GM12878 (cell line): ENCODE measurements around the gene CCDC137. TPM values are rescaled to one million over a fixed set of nuclear protein-coding genes. Genes with fewer than 3 reads are reported as not detected.

Experiments used
- ASH2L ChIP-seq: fragments of 300-600, 200-600 bp; sonication (generic); IDR thresholded peaks from 2 replicates; pipeline ENCODE4 v1.6.1; 2017; ENCODE audit warnings: low read depth, mild to moderate bottlenecking, borderline replicate concordance
- BRCA1 ChIP-seq: IDR thresholded peaks from 2 replicates; pipeline ENCODE4 v1.6.1; 2011; ENCODE audit warnings: low read depth, low read length, improper control_type of control experiment
- CHD1 ChIP-seq: IDR thresholded peaks from 2 replicates; pipeline ENCODE4 v1.6.1; 2012; ENCODE audit warnings: low read depth, low read length, improper control_type of control experiment
- EGR1 ChIP-seq, 2 experiments: IDR thresholded peaks; 1 replicate in 1 of 2; 2 replicates in 1 of 2; pipeline ENCODE4 v1.6.1; 2011 to 2012; ENCODE audit warnings: low read depth in 2 of 2, low read length in 2 of 2, borderline replicate concordance in 1 of 2, mild to moderate bottlenecking in 1 of 2, moderate library complexity in 1 of 2
- FOXM1 ChIP-seq: IDR thresholded peaks from 2 replicates; pipeline ENCODE4 v1.6.1; 2012; ENCODE audit warnings: low read depth, mild to moderate bottlenecking, inconsistent platforms, low read length, moderate library complexity
- GABPA ChIP-seq: IDR thresholded peaks from 2 replicates; pipeline ENCODE4 v1.6.1; 2014; ENCODE audit warnings: antibody characterized with exemption, low read depth, mild to moderate bottlenecking, inconsistent platforms
- JUND ChIP-seq: IDR thresholded peaks from 2 replicates; pipeline ENCODE4 v1.6.1; 2012; ENCODE audit warnings: low read depth, mild to moderate bottlenecking, low read length, improper control_type of control experiment, moderate library complexity
- MEF2A ChIP-seq: IDR thresholded peaks from 2 replicates; pipeline ENCODE4 v1.6.1; 2011; ENCODE audit warnings: low read depth, mild to moderate bottlenecking, low read length, moderate library complexity; ENCODE audit not compliant: insufficient read depth
- MEF2B ChIP-seq: fragments of 450-650 bp; IDR thresholded peaks from 2 replicates; pipeline ENCODE4 v1.6.1; 2018; ENCODE audit warnings: mild to moderate bottlenecking, moderate library complexity; ENCODE audit not compliant: partially characterized antibody, poor library complexity, severe bottlenecking
- MYC ChIP-seq: IDR thresholded peaks from 2 replicates; pipeline ENCODE4 v1.6.1; 2011; ENCODE audit warnings: mild to moderate bottlenecking, low read length, moderate library complexity, inconsistent platforms; ENCODE audit not compliant: insufficient read depth, insufficient replicate concordance, insufficient read length, severe bottlenecking
- PML ChIP-seq: IDR thresholded peaks from 2 replicates; pipeline ENCODE4 v1.6.1; 2012; ENCODE audit warnings: low read length, inconsistent platforms
- POU2F2 ChIP-seq: IDR thresholded peaks from 3 replicates; pipeline ENCODE4 v1.6.1; 2011; ENCODE audit warnings: low read depth, mild to moderate bottlenecking, low read length, borderline replicate concordance
- RFX5 ChIP-seq: IDR thresholded peaks from 2 replicates; pipeline ENCODE4 v1.6.1; 2011; ENCODE audit warnings: low read depth, low read length, improper control_type of control experiment
- SMAD1 ChIP-seq: fragments of 450-650 bp; IDR thresholded peaks from 2 replicates; pipeline ENCODE4 v1.6.1; 2018; ENCODE audit warnings: mild to moderate bottlenecking, low read depth; ENCODE audit not compliant: partially characterized antibody
- SREBF2 ChIP-seq: IDR thresholded peaks from 2 replicates; pipeline ENCODE4 v1.6.1; 2012; ENCODE audit warnings: mild to moderate bottlenecking, low read length
- STAT3 ChIP-seq: IDR thresholded peaks from 2 replicates; pipeline ENCODE4 v1.6.1; 2011; ENCODE audit warnings: low read depth, low read length, improper control_type of control experiment
- TARDBP ChIP-seq: IDR thresholded peaks from 2 replicates; pipeline ENCODE4 v1.6.1; 2016; ENCODE audit warnings: borderline replicate concordance
- ZNF207 ChIP-seq: fragments of 450-650 bp; IDR thresholded peaks from 2 replicates; pipeline ENCODE4 v1.6.1; 2014; ENCODE audit warnings: antibody characterized with exemption, mild to moderate bottlenecking, borderline replicate concordance
- polyA plus RNA-seq, 11 experiments: library from polyadenylated mRNA; depleted of rRNA in 4 of 11; unstranded in 6 of 11; stranded (reverse) in 5 of 11; fragments of >200 nt; fragmentation: Nextera tagmentation in 4 of 11; fragmentation: Illumina TruSeq in 1 of 11; extraction: Ambion mirVana in 4 of 11; extraction: Trizol in 1 of 11; gene quantifications; 1 replicate in 1 of 11; 2 replicates in 10 of 11; pipeline versions ENCODE4 v1.2.1 to v1.2.3, GENCODE V29; 2011 to 2016; ENCODE audit warnings: inconsistent platforms in 2 of 11, missing spikeins in 2 of 11, low read depth in 1 of 11
- total RNA-seq, 4 experiments: library from RNA; depleted of rRNA in 3 of 4; stranded (reverse); fragments of >200 nt in 3 of 4; fragmentation: Illumina TruSeq in 1 of 4; extraction: Trizol in 1 of 4; gene quantifications; 2 replicates each; pipeline versions ENCODE4 v1.2.1 to v1.2.3, GENCODE V29; 2013 to 2021
- TF ChIP-seq, protein P1 (sequence below): fragments of 450-650 bp; IDR thresholded peaks from 2 replicates; pipeline ENCODE4 v1.6.1; 2017; ENCODE audit warnings: low read depth, mild to moderate bottlenecking, moderate library complexity
- TF ChIP-seq, protein P2 (sequence below): IDR thresholded peaks from 2 replicates; pipeline ENCODE4 v1.6.1; 2011; ENCODE audit warnings: borderline replicate concordance, low read depth, mild to moderate bottlenecking, moderate library complexity, low read length; ENCODE audit not compliant: insufficient read depth, poor library complexity, severe bottlenecking
- TF ChIP-seq, protein P3 (sequence below): IDR thresholded peaks from 2 replicates; pipeline ENCODE4 v1.6.1; 2012; ENCODE audit warnings: improper control_type of control experiment, low read depth, low read length; ENCODE audit not compliant: insufficient replicate concordance

The CCDC137 gene
- total and polyA plus RNA-seq, 10 of the 15 experiments (the other 5 are each of a cell fraction or from before 2014, with no cell fraction given) = 2.2 to 45.4 (median 22.1) TPM

- TF ChIP-seq MEF2A (no peak), ZNF207 (no peak; the same call in 1 of the 2 replicates), CHD1 (peak; percentile 59; the same call in 1 of the 2 replicates), POU2F2 (peak; percentile 44; the same call in 1 of the 3 replicates), EGR1 (IDR thresholded peaks at IDR 0.05; ENCODE audit: borderline replicate concordance in 1 of 2, low read depth in 2 of 2, low read length in 2 of 2) (no peak), MEF2B (peak; percentile 15), ASH2L (no peak), GABPA (peak; percentile 82), MYC (no peak), STAT3 (no peak), TARDBP (peak; percentile 85; the same call in 1 of the 2 replicates), RFX5 (0 out of 2 replicates have a peak, but pooled peaks have one; percentile 22), FOXM1 (no peak), BRCA1 (no peak), JUND (no peak), PML (no peak), SMAD1 (no peak), SREBF2 (no peak)
- TF ChIP-seq, protein P1, sequence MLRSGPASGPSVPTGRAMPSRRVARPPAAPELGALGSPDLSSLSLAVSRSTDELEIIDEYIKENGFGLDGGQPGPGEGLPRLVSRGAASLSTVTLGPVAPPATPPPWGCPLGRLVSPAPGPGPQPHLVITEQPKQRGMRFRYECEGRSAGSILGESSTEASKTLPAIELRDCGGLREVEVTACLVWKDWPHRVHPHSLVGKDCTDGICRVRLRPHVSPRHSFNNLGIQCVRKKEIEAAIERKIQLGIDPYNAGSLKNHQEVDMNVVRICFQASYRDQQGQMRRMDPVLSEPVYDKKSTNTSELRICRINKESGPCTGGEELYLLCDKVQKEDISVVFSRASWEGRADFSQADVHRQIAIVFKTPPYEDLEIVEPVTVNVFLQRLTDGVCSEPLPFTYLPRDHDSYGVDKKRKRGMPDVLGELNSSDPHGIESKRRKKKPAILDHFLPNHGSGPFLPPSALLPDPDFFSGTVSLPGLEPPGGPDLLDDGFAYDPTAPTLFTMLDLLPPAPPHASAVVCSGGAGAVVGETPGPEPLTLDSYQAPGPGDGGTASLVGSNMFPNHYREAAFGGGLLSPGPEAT = peak; percentile 73; the same call in 1 of the 2 replicates
- TF ChIP-seq, protein P2, sequence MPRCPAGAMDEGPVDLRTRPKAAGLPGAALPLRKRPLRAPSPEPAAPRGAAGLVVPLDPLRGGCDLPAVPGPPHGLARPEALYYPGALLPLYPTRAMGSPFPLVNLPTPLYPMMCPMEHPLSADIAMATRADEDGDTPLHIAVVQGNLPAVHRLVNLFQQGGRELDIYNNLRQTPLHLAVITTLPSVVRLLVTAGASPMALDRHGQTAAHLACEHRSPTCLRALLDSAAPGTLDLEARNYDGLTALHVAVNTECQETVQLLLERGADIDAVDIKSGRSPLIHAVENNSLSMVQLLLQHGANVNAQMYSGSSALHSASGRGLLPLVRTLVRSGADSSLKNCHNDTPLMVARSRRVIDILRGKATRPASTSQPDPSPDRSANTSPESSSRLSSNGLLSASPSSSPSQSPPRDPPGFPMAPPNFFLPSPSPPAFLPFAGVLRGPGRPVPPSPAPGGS = no peak
- TF ChIP-seq, protein P3, sequence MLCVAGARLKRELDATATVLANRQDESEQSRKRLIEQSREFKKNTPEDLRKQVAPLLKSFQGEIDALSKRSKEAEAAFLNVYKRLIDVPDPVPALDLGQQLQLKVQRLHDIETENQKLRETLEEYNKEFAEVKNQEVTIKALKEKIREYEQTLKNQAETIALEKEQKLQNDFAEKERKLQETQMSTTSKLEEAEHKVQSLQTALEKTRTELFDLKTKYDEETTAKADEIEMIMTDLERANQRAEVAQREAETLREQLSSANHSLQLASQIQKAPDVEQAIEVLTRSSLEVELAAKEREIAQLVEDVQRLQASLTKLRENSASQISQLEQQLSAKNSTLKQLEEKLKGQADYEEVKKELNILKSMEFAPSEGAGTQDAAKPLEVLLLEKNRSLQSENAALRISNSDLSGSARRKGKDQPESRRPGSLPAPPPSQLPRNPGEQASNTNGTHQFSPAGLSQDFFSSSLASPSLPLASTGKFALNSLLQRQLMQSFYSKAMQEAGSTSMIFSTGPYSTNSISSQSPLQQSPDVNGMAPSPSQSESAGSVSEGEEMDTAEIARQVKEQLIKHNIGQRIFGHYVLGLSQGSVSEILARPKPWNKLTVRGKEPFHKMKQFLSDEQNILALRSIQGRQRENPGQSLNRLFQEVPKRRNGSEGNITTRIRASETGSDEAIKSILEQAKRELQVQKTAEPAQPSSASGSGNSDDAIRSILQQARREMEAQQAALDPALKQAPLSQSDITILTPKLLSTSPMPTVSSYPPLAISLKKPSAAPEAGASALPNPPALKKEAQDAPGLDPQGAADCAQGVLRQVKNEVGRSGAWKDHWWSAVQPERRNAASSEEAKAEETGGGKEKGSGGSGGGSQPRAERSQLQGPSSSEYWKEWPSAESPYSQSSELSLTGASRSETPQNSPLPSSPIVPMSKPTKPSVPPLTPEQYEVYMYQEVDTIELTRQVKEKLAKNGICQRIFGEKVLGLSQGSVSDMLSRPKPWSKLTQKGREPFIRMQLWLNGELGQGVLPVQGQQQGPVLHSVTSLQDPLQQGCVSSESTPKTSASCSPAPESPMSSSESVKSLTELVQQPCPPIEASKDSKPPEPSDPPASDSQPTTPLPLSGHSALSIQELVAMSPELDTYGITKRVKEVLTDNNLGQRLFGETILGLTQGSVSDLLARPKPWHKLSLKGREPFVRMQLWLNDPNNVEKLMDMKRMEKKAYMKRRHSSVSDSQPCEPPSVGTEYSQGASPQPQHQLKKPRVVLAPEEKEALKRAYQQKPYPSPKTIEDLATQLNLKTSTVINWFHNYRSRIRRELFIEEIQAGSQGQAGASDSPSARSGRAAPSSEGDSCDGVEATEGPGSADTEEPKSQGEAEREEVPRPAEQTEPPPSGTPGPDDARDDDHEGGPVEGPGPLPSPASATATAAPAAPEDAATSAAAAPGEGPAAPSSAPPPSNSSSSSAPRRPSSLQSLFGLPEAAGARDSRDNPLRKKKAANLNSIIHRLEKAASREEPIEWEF = no peak
These were observed 17.3 kb downstream of the CCDC137 start, which contains the start of the genes ARL16 and HGS (continued) for GRCh38 chr17:81683584-81684441.
